Endodermal cell (in vitro differentiated cells): ENCODE results near the gene CAPZB. TPM values are rescaled to one million over a fixed set of nuclear protein-coding genes. Genes with fewer than 3 reads are reported as not detected.

Source experiments
- DNase-seq: peaks from one replicate; pipeline ENCODE4 v3.0.0-alpha.2; 2017
- H3K27ac ChIP-seq: 2 replicates; pipeline ENCODE4 v1.5.1; 2013; ENCODE audit warnings: mild to moderate bottlenecking, low read depth, low read length, moderate library complexity
- H3K27me3 ChIP-seq: 2 replicates; pipeline ENCODE4 v1.6.1; 2013; ENCODE audit warnings: mild to moderate bottlenecking, low read length, moderate library complexity; ENCODE audit not compliant: insufficient read depth, control insufficient read depth, poor library complexity, severe bottlenecking
- H3K36me3 ChIP-seq: 2 replicates; pipeline ENCODE4 v1.7.0; 2013; ENCODE audit warnings: mild to moderate bottlenecking, low read length, moderate library complexity; ENCODE audit not compliant: control insufficient read depth, insufficient read depth
- H3K4me1 ChIP-seq: one replicate; pipeline ENCODE4 v1.7.0; 2013; ENCODE audit warnings: low read length; ENCODE audit not compliant: control insufficient read depth, insufficient read depth
- H3K4me3 ChIP-seq: 2 replicates; pipeline ENCODE4 v1.5.1; 2013; ENCODE audit warnings: mild to moderate bottlenecking, low read length, moderate library complexity
- H3K9ac ChIP-seq: 2 replicates; pipeline ENCODE4 v1.6.1; 2013; ENCODE audit warnings: mild to moderate bottlenecking, low read length, moderate library complexity; ENCODE audit not compliant: poor library complexity, severe bottlenecking; ENCODE audit errors: extremely low read depth
- H3K9me3 ChIP-seq: 2 replicates; pipeline ENCODE4 v1.6.1; 2013; ENCODE audit warnings: mild to moderate bottlenecking, low read length, moderate library complexity; ENCODE audit not compliant: control insufficient read depth
- H3K27ac Mint-ChIP-seq: 2 replicates; pipeline ENCODE4 v1.8.0; 2020; ENCODE audit warnings: mixed read lengths
- H3K27me3 Mint-ChIP-seq: 2 replicates; pipeline ENCODE4 v1.8.0; 2021; ENCODE audit warnings: mild to moderate bottlenecking, mixed read lengths; ENCODE audit not compliant: insufficient read depth
- H3K36me3 Mint-ChIP-seq: 2 replicates; pipeline ENCODE4 v1.8.0; 2020; ENCODE audit warnings: low read depth, mixed read lengths
- H3K4me1 Mint-ChIP-seq: 2 replicates; pipeline ENCODE4 v1.8.0; 2020; ENCODE audit warnings: mixed read lengths
- H3K4me3 Mint-ChIP-seq: 2 replicates; pipeline ENCODE4 v1.8.0; 2020; ENCODE audit warnings: mild to moderate bottlenecking, moderate library complexity, mixed read lengths
- H3K9me3 Mint-ChIP-seq: 2 replicates; pipeline ENCODE4 v1.8.0; 2020; ENCODE audit warnings: mild to moderate bottlenecking, mixed read lengths
- CTCF ChIP-seq: fragments of 200-600 bp; sonication (generic); conservative IDR thresholded peaks from 2 replicates; pipeline ENCODE4 v1.5.0; 2021; ENCODE audit warnings: antibody characterized with exemption, mild to moderate bottlenecking
- WGBS, 2 experiments: methylation state at CpG; one replicate each; pipeline versions ENCODE4 v1.1.5 to v1.1.7; 2013; ENCODE audit warnings: missing lambda C conversion rate in 2 of 2, mixed read lengths in 1 of 2; ENCODE audit not compliant: insufficient coverage in 1 of 2, insufficient read length in 1 of 2; 5-methylcytosine and 5-hydroxymethylcytosine counted together
- long read RNA-seq, 4 experiments: library from polyadenylated mRNA in 2 of 4; library from RNA in 1 of 4; library from capped mRNA in 1 of 4; stranded (forward) in 3 of 4; unstranded in 1 of 4; transcript quantifications; one replicate each; pipeline ENCODE4 v2.0.0, GENCODE V29; 2020 to 2021; ENCODE audit warnings: inconsistent platforms in 1 of 4
- polyA plus RNA-seq, 2 experiments: library from polyadenylated mRNA; stranded (reverse); fragments of 50-300 nt; gene quantifications; one replicate each; pipeline ENCODE4 v1.2.3, GENCODE V29; 2013
- total RNA-seq, 2 donors: library from RNA; stranded (reverse); fragmentation: NEBNext Ultra II Directional in 1 of 2; extraction: Animal tissue kit (Norgen Biotek cat#: 25700) in 1 of 2; gene quantifications; 2 replicates in 1 of 2; 3 replicates in 1 of 2; pipeline ENCODE4 v1.2.1, GENCODE V29; 2021

CAPZB gene
- total RNA-seq = 100 to 1,000 TPM; 334 to 362 TPM
- polyA plus RNA-seq (2013, experiment 1 of 2) = 254 TPM
- polyA plus RNA-seq (2013, experiment 2 of 2) = 240 TPM
- long read RNA-seq, experiment 1, transcript CAPZB-204 (8 exons, 1,568 nt) = minor isoform, 26 of 146 reads
- long read RNA-seq, experiment 1, transcript CAPZB-201 (9 exons, 858 nt) = major isoform, 65 of 146 reads
- long read RNA-seq, experiment 1, partial matches to known transcripts = 14 of 146 reads
- long read RNA-seq, experiment 1, other reads (novel, unspliced or antisense) = 39 of 146 reads
- long read RNA-seq, experiment 2, transcript CAPZB-204 (8 exons, 1,568 nt) = minor isoform, 7 of 340 reads
- long read RNA-seq, experiment 2, transcript CAPZB-201 (9 exons, 858 nt) = major isoform, 307 of 340 reads
- long read RNA-seq, experiment 2, partial matches to known transcripts = 7 of 340 reads
- long read RNA-seq, experiment 2, other reads (novel, unspliced or antisense) = 15 of 340 reads
- long read RNA-seq, experiment 3, transcript CAPZB-201 (9 exons, 858 nt) = major isoform, 519 of 558 reads
- long read RNA-seq, experiment 3, transcript CAPZB-204 (8 exons, 1,568 nt) = minor isoform, 15 of 558 reads
- long read RNA-seq, experiment 3, partial matches to known transcripts = 6 of 558 reads
- long read RNA-seq, experiment 3, other reads (novel, unspliced or antisense) = 13 of 558 reads
- long read RNA-seq, experiment 4, transcript CAPZB-201 (9 exons, 858 nt) = major isoform, 378 of 436 reads
- long read RNA-seq, experiment 4, partial matches to known transcripts = 47 of 436 reads
- long read RNA-seq, experiment 4, other reads (novel, unspliced or antisense) = 3 of 436 reads

DNA sequence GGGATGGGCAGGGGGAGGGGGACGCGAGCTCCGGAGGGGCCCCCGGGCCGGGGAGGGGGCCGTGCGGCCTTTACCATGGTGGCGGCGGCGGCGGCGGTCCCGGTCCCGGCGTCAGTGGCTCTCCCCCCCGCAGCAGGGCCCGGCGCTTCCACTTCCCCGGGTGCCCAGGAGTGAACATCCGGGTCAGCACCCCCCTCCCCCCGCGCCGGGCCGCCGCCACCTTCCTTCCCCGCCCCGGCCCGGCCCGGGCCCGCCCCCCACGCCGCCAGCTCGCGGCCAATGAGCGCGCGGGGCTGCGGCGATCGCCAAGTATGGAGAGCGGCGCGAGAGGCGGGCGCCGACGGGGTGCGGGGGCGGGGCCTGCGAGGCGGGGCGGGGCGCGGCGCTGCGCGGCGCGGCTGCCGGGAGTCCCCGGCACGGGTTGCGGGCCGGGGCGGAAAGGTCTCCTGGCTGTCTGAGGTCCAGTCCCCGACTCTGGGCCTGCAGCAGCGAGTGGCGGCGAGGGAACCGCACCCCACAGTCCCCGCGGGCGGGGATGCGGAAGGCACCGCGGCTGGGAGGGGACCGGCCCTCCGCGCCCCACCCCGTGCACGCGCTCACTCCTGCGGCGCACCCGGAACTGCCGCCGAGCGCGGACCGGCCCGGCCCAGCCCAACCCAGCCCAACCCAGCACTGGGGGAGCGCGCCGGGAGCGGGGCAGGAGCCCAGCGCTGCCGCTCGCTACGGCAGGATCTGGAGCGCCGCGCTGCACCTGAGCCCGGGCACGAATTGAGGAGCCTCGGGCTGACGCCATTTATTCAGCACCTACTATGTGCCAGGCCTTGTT, at the start of gene CAPZB:
TSS of gene CAPZB (minus strand) at position 178 of the 826 bp plus-strand sequence. CDS start at position 77, 101 bp downstream.
- peak within 1 kb of the TSS; percentile 62 for H3K27ac ChIP-seq
- no peaks in the 10 kb centered on the region for H3K9me3 Mint-ChIP-seq
- H3K27me3 Mint-ChIP-seq = no peaks in the 10 kb centered on the region
- H3K36me3 Mint-ChIP-seq = peaks cover 18% of the 10 kb centered on the region
- H3K4me3 ChIP-seq = peak within 1 kb of the TSS; percentile 90
- no peaks in the 10 kb centered on the region for H3K9me3 ChIP-seq
- H3K9ac ChIP-seq = peak within 1 kb of the TSS; percentile 82
- H3K4me1 Mint-ChIP-seq = peaks cover 33% of the 10 kb centered on the region
- TF ChIP-seq CTCF = no peak
- peaks cover 15% of the 10 kb centered on the region for H3K4me1 ChIP-seq
- peak within 1 kb of the TSS; percentile 93 for H3K4me3 Mint-ChIP-seq
- peaks cover 26% of the 10 kb centered on the region for H3K36me3 ChIP-seq
- no peaks in the 10 kb centered on the region for H3K27me3 ChIP-seq
- H3K27ac Mint-ChIP-seq = peak within 1 kb of the TSS; percentile 92
- peak; percentile 96 for DNase-seq
- 0% methylated on average over 18 to 106 of the region's 106 CpGs for WGBS, 2 experiments

DNA sequence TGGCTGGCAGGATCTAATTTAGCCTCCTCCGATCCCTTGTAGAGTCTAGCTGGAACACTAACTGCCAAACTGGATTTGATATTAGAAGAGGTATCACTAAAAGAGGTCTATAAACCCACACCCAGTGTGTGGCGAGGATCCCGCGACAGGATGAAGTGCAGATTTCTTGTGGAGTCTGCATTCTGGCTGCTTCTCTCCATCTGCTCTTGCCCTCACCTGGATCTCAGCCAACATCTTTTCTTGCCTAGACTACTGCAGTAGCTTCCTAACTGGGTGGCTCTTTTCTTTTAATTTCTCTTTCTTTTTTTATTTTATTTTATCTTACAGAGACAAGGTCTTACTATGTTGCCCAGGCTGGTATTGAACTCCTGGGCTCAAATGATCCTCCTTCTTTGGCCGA, 48.9 kb upstream of the CAPZB start:
- no peak overlapping the region for H3K27ac ChIP-seq
- no peaks in the 10 kb centered on the region for H3K4me1 ChIP-seq
- H3K9me3 ChIP-seq = peaks cover 4% of the 10 kb centered on the region
- no peaks in the 10 kb centered on the region for H3K36me3 ChIP-seq
- H3K9ac ChIP-seq = no peak overlapping the region
- Mint-ChIP-seq H3K27ac (no peak overlapping the region), H3K36me3 (no peaks in the 10 kb centered on the region), H3K4me1 (no peaks in the 10 kb centered on the region), H3K9me3 (peaks cover 31% of the 10 kb centered on the region), H3K27me3 (no peaks in the 10 kb centered on the region), H3K4me3 (no peak overlapping the region)
- WGBS, 2 experiments = 86 to 87% methylated on average over 5 of the region's 5 CpGs
- no peak for TF ChIP-seq CTCF
- no peak overlapping the region for H3K4me3 ChIP-seq
- no peak for DNase-seq
- no peaks in the 10 kb centered on the region for H3K27me3 ChIP-seq

- peaks cover 4% of the 10 kb centered on the region for H3K9me3 ChIP-seq
- no peaks in the 10 kb centered on the region for H3K27me3 ChIP-seq
- Mint-ChIP-seq H3K9me3 (peaks cover 27% of the 10 kb centered on the region), H3K36me3 (no peaks in the 10 kb centered on the region), H3K4me3 (no peak overlapping the region), H3K27me3 (no peaks in the 10 kb centered on the region), H3K4me1 (no peaks in the 10 kb centered on the region), H3K27ac (no peak overlapping the region)
- no peak overlapping the region for H3K4me3 ChIP-seq
- H3K27ac ChIP-seq = no peak overlapping the region
- no peaks in the 10 kb centered on the region for H3K4me1 ChIP-seq
- H3K36me3 ChIP-seq = no peaks in the 10 kb centered on the region
- TF ChIP-seq CTCF = no peak
- DNase-seq = no peak
- no peak overlapping the region for H3K9ac ChIP-seq
- 93 to 94% methylated on average over 6 to 7 of the region's 7 CpGs for WGBS, 2 experiments
Measured at GRCh38 chr1:19533626-19534025, 48.3 kb upstream of the CAPZB start.
